ENCODE results near the gene C5. TPM values are rescaled to one million over a fixed set of nuclear protein-coding genes. Genes with fewer than 3 reads are reported as not detected.
"Not testable (repeated sequence)": the region's sequence is repeated elsewhere in the genome, so short reads cannot be mapped to it uniquely, and the experiment has no call there.

C5 gene
- total RNA-seq, 1 donor from 2014 or later, result 14.8 TPM

DNA sequence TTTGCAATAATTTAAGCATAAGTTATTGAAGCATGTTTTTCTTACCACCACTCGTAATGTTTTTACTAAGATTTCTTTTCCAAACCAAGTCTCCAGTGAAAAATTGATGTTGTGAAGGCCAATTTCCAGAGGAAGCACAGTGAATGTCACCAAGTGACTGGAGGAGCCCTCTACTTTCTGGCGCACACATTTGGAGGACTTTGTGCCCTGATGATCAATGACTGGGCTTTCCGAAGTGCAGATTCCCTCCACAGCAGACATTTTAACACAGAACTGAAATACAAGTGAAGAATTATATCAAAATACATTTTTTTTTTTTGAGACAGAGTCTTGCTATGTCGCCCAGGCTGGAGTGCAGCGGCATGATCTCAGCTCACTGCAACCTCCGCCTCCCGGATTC, 52.6 kb downstream of the C5 start:
- ATAC-seq, result no peak
- DNase-seq (ENCODE audit: low spot score), result no peak
- intact Hi-C loops (cut with DNase I), result loop anchor here (10.0 kb wide), 1 partner anchor 57 kb away; the partner anchor contains the start of gene C5

DNA sequence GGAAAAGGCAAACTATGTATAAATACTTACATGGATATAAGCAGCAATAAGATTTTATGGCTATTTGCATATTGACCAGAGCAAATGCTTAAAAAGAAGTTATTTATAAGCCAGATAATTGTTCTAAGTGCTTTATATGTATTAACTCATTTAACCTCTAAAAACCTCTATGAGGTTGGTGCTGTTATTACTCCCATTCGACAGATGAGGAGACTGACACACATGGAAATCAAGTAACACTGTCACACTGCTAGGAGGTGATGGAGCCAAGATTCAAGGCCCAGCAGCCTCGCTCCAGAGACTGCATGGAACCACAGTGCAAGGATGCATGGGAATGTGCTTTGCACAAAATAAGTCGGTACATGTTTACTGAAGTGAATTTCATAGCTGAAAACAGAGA, 53.7 kb downstream of the C5 start:
- ATAC-seq, result no peak
- intact Hi-C loops (cut with DNase I), result loop anchor here (10.0 kb wide), 1 partner anchor 58 kb away; the partner anchor contains the start of gene C5
- DNase-seq (ENCODE audit: low spot score), result no peak

DNA sequence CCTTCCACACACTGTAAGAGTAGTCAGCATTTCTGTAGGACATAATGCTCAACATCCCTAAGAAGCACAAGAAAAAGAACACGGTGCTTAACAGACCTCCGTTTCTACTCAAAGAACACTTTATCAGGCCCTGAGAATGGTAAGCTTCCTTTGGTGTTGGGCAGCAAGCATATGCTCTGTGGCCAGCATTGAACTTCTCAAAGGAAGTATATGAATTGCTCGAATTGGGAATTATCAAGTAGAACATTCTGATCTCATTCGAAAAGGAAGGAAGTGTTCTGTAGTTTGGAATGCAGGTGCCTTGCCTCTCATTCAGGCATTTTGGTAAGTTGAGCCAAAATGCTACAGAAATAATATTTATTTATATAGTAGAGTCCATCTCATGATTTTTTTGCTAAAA, 61.0 kb downstream of the C5 start:
- DNase-seq (ENCODE audit: low spot score) (no peak), ATAC-seq (no peak)
- intact Hi-C loops (cut with DNase I), result no loop called here

DNA sequence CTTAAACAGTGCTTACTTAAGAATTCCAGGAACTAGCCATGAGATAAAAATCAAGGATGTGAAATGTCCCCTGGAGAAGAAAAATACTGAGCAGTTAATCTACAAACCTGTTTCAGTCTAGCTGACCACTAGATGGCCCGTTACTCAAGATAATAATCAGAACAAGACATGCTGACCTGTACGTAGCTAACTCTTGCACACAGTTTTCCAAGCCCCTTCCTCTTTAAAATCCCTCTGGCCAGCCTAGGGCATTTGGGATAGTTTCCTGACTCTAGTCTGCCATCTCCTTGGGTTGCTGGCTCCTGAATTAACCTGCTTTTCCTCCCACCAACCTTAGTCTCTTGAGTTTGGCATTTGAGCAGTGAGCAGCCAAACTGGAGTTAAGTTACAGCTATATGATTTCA, 64.3 kb downstream of the C5 start:
- DNase-seq (ENCODE audit: low spot score) (no peak), ATAC-seq (peak; percentile 84)
- intact Hi-C loops (cut with DNase I), result no loop called here

DNA sequence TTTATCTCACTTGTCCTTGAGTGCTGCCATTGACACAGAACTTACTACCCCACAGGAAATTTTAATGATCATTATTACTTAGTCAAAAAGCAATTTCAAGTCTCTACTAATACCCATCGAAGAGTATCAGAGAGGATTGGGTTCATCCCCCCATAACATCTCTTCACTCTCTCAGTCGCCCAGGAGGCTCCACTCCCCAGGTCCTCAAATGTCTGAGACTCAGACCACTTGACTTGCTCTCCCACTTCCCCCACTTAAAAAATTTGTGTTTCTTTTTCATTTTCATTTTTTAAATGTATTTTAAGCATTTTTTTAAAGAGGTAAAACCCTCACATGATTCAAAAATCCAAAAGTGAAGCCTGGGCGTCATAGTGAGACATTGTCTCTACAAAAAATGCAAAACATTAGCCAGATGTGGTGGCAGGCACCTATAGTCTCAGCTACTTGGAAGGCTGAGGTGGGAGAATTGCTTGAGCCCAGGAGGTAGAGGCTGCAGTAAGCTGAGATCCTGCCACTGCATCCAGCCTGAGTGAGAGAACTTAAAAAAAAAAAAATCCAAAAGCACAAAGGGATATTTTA, 66.7 kb downstream of the C5 start:
- intact Hi-C loops (cut with DNase I), result no loop called here
- ATAC-seq, result no peak
- DNase-seq (ENCODE audit: low spot score), result no peak

DNA sequence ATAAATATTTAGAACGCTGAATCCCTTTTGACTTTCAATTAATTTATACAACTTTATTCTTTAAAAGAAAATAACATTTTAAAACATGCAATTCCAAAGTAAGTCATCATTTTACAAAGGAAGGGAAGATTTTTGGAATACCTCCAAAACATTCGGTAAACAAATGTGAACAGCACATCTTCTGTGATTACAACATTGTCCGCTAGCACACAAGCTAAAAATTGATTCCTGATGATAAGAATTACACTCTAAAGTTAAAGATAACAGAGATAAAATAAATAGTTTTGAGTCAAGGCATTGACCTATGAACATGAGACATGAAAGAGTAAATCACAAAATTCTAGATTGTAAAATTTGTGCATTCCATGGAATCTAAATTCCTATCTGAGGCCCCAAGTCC, 67.2 kb downstream of the C5 start:
- intact Hi-C loops (cut with DNase I), result no loop called here
- no peak for DNase-seq (ENCODE audit: low spot score)
- ATAC-seq, result no peak

DNA sequence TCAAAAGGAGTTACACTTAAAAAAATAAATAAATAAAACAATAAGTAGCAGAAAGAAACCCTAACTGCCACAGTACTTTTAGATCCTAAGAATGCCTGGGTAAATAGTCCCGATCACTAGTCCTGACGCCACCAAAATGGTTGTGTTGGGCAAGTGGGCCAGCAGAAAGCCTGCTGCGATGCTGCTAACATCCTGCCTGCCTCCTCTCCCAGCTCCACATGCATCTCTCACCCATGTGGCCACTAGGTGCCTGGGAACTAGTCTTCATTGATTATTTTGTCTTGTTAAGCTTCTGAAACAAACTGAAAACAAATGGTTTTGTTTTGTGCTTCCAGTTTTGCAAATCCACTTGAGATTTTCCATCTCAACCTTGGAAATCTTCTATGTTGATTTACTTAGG, 69.1 kb downstream of the C5 start:
- DNase-seq (ENCODE audit: low spot score) (no peak), ATAC-seq (no peak)
- intact Hi-C loops (cut with DNase I), result no loop called here

DNA sequence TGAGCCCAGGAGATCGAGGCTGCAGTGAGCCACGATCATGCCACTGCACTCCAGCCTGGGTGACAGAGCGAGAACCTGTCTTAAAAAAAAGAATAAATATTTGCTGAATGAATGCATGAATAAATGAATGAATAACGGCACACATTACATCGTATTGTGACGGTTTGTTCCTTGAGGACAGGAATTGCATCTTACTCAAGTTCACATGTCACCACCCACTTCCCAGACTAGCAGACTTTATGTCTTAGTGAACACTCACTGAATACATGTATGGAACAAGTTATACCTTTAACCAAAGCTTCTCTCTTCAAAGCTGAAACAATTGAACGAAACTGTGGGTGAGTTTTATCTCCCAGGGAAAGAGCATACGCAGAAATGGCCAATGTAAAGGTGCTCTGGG, 70.3 kb downstream of the C5 start:
- no peak for ATAC-seq
- intact Hi-C loops (cut with DNase I), result no loop called here
- DNase-seq (ENCODE audit: low spot score), result no peak

DNA sequence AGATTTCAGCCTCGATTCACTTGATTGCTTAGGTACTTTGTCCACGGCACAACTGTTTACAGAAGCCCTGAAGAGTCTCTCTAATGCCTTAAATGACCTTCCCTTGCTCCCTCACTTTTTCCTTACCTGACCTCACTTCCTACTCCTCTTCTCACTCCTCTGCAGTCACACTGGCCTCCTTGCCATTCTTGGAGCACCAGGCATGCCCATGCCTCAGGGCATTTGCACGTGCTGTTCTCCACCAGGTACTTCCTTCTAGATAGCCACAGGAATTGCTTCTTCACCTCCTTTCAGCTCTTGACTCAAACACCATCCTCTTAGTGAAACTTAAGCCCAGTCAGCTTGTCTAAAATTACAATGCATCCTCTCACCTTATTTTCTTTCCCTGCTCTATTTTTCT, 71.1 kb downstream of the C5 start:
- DNase-seq (ENCODE audit: low spot score) (no peak), ATAC-seq (no peak)
- intact Hi-C loops (cut with DNase I), result no loop called here

DNA sequence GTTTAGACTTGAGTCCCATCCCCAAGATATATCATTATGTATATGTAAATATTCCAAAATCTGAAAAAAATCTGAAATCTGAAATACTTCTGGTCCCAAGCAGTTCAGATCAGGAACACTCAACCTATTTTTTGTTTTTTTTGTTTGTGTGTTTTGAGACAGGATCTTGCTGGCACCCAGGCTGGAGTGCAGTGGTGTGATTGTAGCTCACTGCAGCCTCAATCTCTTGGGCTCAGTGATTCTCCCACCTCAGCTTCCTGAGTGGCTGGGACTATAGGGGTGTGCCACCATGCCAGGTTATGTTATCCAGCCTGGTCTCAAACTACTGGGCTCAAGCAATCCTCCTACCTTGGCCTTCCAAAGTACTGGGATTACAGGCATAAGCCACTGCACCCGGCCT, 72.8 kb downstream of the C5 start:
- intact Hi-C loops (cut with DNase I), result no loop called here
- DNase-seq (ENCODE audit: low spot score) (no peak), ATAC-seq (no peak)

DNA sequence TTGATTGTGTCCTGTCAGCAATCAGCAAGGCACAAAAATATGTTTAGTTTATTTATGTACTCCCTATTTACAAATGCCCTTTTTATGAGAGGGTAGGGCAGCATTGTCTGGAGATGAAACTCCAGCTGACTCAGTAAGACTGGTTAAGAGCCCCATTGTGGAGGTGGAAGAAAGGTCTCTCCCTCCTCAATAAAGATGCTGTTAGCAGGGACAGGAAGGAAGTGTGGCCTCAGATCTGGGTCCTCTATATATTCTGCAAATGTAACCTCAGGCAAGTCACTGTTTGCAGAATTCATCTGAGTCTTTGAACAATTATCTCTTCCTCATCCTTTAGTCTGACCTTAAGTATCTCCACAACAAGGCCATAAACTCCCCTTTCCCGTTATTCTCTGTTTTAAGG, 75.2 kb downstream of the C5 start:
- no peak for DNase-seq (ENCODE audit: low spot score)
- ATAC-seq, result no peak
- intact Hi-C loops (cut with DNase I), result no loop called here

DNA sequence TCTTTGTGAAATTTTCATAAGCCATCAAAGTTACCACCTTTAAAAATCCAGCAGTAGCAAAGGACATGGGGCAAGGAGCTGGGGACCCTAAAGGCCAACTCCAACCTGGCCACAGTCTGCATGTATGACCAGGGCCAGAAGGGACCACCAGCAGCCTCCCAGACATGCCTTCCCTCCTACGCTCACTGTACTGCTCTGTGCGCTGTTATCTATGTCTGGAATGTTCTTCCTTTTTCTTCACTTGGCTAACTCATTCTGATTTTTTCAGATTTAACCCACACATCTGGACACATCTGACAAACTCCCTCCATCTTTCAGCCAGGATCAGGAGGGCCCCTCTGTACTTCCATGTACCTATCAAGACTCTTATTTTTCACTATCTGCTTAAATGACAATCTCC, 75.9 kb downstream of the C5 start:
- intact Hi-C loops (cut with DNase I), result no loop called here
- no peak for ATAC-seq
- DNase-seq (ENCODE audit: low spot score), result no peak

DNA sequence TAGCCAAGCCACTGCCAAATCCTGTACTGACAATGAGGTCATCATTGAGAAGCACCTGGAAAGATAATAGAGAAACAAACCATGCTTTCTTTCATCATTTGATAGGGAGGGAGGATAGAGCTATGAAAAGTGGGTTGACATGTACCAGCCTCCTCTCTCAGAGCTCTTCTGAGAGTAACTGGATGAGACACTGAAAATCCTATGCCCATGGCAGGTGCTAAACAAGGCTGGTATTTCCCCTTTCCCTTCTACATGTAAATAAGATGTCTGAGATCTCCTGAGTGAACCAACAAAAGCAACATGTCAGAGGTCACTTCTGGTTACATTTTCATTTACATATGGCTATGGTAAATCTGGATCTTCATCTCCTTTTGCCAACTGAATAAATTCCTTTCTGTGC, 78.1 kb downstream of the C5 start:
- DNase-seq (ENCODE audit: low spot score) (no peak), ATAC-seq (no peak)
- intact Hi-C loops (cut with DNase I), result no loop called here

DNA sequence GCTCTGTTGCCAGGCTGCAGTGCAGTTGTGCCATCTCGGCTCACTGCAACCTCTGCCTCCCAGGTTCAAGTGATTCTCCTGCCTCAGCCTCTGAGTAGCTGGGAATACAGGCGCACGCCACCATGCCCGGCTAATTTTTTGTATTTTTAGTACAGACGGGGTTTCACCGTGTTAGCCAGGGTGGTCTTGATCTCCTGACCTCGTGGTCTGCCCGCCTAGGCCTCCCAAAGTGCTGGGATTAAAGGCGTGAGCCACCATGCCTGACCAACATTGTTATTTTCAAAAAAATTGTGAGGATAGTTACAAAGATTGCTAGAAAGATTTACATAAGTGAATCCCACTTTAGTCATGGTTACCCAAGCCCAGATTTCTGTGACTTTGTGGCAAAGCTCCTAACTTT, 78.6 kb downstream of the C5 start:
- DNase-seq (ENCODE audit: low spot score); ATAC-seq; intact Hi-C loops (cut with DNase I): not testable (repeated sequence)

DNA sequence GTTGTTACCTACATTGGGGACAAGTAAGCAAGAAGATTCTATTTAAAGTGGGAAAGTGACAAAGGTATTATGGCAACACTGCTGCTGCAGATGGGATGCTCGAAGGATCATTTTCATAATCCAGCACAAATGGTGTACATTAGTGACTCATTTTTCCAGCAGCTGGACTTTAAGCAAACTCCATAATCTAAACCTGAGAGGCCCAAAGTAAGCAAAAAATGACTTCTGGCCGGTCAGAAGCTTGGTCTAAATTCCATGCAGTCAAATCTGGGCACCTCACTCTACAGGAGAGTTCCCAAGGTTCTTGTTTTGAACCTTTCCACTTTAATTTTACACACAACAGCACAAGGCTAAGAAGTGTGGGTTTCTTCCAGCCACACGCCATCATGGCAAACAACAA, 79.8 kb downstream of the C5 start:
- no peak for DNase-seq (ENCODE audit: low spot score)
- intact Hi-C loops (cut with DNase I), result no loop called here
- no peak for ATAC-seq

DNA sequence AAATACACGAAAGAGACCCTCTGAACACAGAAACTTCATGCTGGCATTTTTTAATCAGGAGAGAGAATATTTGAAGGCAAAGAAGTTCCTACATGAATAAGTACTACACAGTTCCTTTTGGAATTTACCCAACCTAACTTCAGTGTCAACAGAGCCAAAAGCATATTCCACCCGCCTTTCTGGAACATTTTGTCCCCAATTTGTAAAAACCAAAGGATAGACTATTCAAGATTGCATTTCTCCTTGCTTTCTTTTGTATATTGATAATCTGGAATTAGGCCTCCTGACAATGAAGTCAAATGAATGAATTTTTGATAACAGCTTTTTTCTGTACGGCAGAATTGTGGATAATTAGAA, 84.1 kb downstream of the C5 start:
- no peak for DNase-seq (ENCODE audit: low spot score)
- ATAC-seq, result peak; percentile 91
- intact Hi-C loops (cut with DNase I), result no loop called here

DNA sequence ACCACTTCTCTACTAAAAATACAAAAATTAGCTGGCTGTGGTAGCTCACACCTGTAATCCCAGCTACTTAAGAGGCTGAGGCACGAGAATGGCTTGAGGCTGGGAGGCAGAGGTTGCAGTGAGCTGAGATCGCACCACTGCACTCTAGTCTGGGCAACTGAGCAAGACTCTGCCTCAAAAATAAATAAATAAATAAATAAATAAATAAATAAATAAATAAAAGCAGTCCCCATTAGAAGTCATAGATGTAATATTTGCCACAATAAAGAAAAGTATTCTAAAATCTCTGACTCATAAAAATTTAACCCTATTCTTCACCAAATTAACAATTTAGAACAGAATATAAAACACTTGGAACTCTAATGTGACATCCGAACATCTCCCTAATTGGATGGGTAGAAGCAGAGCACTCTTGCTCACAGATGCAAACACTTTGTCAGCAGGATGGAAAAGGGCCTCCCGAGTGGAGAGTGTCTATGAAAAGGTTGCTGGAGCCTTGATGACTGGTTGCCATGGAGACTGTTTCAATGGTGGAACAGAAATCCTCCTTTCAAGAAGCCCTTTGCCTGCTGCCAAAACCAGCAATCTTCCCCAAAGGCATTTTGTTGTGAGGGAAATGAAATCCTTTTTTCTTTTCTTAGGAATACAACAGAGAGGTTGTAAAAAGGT, 84.6 kb downstream of the C5 start:
- intact Hi-C loops (cut with DNase I), result no loop called here
- no peak for DNase-seq (ENCODE audit: low spot score)
- ATAC-seq, result peak; percentile 91

DNA sequence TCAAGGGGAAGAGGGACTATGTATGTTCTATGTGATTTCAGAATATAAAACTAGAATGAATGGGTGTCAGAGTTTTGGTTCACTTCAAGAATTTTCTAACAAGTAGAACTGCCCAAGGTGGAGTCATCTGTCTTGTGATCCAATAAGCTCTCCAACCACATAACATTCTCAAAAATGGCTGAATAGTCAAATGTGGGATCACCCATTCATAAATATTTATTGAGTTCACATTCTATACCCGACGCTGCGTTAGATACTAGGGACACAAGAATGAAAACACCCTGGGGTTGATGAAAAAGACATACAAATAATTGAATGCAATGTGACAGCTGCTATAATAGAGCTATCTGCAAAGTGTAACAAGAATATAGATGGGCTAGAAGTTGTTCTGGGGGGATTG, 88.1 kb downstream of the C5 start:
- intact Hi-C loops (cut with DNase I), result no loop called here
- DNase-seq (ENCODE audit: low spot score) (no peak), ATAC-seq (no peak)

DNA sequence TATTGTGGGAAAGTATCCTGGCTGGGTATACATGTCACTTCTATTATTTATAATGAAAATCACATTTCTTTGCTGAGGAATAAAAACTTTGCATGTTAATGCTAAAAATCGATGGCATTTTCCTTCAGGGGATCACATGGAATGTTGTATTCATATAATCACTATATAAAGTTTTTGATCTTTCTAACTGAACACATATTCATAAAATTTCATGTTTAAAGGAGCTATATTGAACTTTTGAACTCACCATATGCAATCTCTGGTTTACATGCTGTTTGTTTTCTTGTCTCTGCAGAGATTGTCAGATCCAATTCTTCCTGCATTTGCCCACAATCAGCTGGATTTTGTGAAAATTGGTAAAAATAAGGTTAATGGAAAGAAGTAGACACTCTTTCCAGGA, 90.1 kb downstream of the C5 start:
- DNase-seq (ENCODE audit: low spot score) (no peak), ATAC-seq (no peak)
- intact Hi-C loops (cut with DNase I), result no loop called here

DNA sequence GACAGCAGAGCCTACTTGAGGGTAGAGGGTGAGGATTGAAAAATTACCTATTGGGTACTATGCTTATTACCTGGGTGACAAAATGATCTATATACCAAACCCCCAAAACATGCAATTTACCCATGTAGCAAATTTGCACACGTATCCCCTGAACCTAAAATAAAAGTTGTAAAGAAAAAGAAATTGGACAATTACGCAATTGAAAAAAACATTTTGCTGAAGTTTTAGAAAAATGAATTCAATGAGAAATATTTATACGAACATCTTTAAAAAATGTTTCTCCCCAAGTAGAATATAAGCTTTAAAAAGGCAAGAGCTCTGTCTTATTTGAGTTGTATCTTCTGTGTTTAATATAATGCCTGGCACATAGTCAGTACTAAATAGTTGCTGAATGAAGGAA, 93.2 kb downstream of the C5 start:
- DNase-seq (ENCODE audit: low spot score), result no peak
- ATAC-seq, result no peak
- intact Hi-C loops (cut with DNase I), result no loop called here

DNA sequence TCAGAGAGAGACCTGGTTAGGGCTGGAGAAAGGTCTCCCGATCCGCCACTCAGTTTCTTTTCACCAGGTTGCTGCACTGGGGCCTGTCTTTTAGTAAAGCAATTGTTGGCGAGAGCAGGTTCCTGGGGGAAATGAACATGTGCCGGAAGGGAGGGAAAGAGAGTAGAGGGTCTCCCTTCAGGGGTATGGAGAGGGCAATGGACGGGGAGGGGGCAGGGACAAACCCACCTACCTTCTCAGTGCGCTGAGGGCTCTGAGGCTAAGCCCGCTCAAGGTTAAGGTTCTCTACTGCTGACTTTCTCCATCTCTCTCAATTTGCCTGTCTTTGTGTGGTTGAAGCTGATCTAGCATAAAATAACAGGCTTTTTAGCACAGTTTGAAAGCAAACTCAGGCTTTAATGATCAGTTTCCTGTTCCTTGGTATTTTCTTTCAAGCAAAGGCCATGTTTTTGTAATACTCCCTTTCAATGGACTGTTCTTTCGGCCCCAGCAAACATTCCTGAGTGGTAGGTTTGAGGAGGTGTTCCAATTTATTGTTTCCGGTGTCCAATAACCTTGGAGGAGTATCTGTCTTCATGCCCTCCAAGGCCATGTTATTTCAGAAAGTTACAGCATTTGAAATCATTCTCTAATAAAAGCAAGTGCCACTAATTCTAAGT, 98.0 kb downstream of the C5 start:
- ATAC-seq, result no peak
- no peak for DNase-seq (ENCODE audit: low spot score)
- intact Hi-C loops (cut with DNase I), result no loop called here

Measured in sciatic nerve (tissue), 2 donors.